T-helper 2 cell treated with Interferon-gamma antibody and Interleukin-4, amounts not matched to agents 5 μg/mL and 100 μg/mL, for 36 hours (primary cell): Measurements from ENCODE around the gene C1orf159.
A peak's percentile ranks its signal among the peaks of the same experiment; 100 is the strongest.

Experiments
- DNase-seq: peaks from one replicate; pipeline ENCODE4 v3.0.0; 2021; ENCODE audit warnings: low spot score
- H3K27ac Mint-ChIP-seq: one replicate; pipeline ENCODE4 v1.8.0; 2021; ENCODE audit warnings: mild to moderate bottlenecking, mixed read lengths
- H3K27me3 Mint-ChIP-seq: one replicate; pipeline ENCODE4 v1.8.0; 2021; ENCODE audit warnings: low read depth, mixed read lengths
- H3K36me3 Mint-ChIP-seq: one replicate; pipeline ENCODE4 v1.8.0; 2021; ENCODE audit warnings: low read depth, mixed read lengths
- H3K4me1 Mint-ChIP-seq: one replicate; pipeline ENCODE4 v1.8.0; 2021; ENCODE audit warnings: low read depth, mixed read lengths
- H3K4me3 Mint-ChIP-seq: one replicate; pipeline ENCODE4 v1.8.0; 2022; ENCODE audit warnings: mild to moderate bottlenecking, moderate library complexity, mixed read lengths
- H3K9me3 Mint-ChIP-seq: one replicate; pipeline ENCODE4 v1.8.0; 2021; ENCODE audit warnings: mixed read lengths

Gene C1orf159

GRCh38 chr1:1033731-1034438 lies 82.0 kb downstream of the C1orf159 start:
- no peak for DNase-seq
- no peaks in the 10 kb centered on the region for H3K9me3 Mint-ChIP-seq
- no peak overlapping the region for H3K27ac Mint-ChIP-seq
- H3K36me3 Mint-ChIP-seq, result no peaks in the 10 kb centered on the region
- H3K27me3 Mint-ChIP-seq, result peaks cover 26% of the 10 kb centered on the region
- peak overlapping the region; percentile 54 for H3K4me3 Mint-ChIP-seq
- H3K4me1 Mint-ChIP-seq, result peaks cover 9% of the 10 kb centered on the region

GRCh38 chr1:1033009-1033587 lies 82.8 kb downstream of the C1orf159 start:
- H3K36me3 Mint-ChIP-seq, result no peaks in the 10 kb centered on the region
- no peak overlapping the region for H3K27ac Mint-ChIP-seq
- H3K4me3 Mint-ChIP-seq, result peak overlapping the region; percentile 34
- peaks cover 20% of the 10 kb centered on the region for H3K27me3 Mint-ChIP-seq
- DNase-seq, result peak; percentile 88
- H3K9me3 Mint-ChIP-seq, result no peaks in the 10 kb centered on the region
- H3K4me1 Mint-ChIP-seq, result peaks cover 4% of the 10 kb centered on the region

GRCh38 chr1:1032424-1032823 lies 83.5 kb downstream of the C1orf159 start:
- no peak for DNase-seq
- no peaks in the 10 kb centered on the region for H3K36me3 Mint-ChIP-seq
- no peaks in the 10 kb centered on the region for H3K9me3 Mint-ChIP-seq
- H3K27ac Mint-ChIP-seq, result peak overlapping the region; percentile 17
- peaks cover 4% of the 10 kb centered on the region for H3K4me1 Mint-ChIP-seq
- peaks cover 17% of the 10 kb centered on the region for H3K27me3 Mint-ChIP-seq
- H3K4me3 Mint-ChIP-seq, result peak overlapping the region; percentile 52
